K562 (cell line): ENCODE results near the gene DENND10.

ENCODE experiments used
- ATF3 ChIP-seq, 2 experiments: fragments of 450-650 bp in 1 of 2; sonication (generic) in 1 of 2; formaldehyde crosslinking in 1 of 2; IDR thresholded peaks in 1 of 2; conservative IDR thresholded peaks in 1 of 2; 2 replicates each; pipeline versions ENCODE4 v1.6.1 to v1.8.1; 2016 to 2023; ENCODE audit warnings: mild to moderate bottlenecking in 2 of 2, moderate library complexity in 2 of 2, inconsistent platforms in 1 of 2, missing genetic modification reagents in 1 of 2
- MXI1 ChIP-seq: IDR thresholded peaks from 2 replicates; pipeline ENCODE4 v1.6.1; 2011; ENCODE audit warnings: low read depth, mild to moderate bottlenecking, improper control_type of control experiment, low read length

DNA sequence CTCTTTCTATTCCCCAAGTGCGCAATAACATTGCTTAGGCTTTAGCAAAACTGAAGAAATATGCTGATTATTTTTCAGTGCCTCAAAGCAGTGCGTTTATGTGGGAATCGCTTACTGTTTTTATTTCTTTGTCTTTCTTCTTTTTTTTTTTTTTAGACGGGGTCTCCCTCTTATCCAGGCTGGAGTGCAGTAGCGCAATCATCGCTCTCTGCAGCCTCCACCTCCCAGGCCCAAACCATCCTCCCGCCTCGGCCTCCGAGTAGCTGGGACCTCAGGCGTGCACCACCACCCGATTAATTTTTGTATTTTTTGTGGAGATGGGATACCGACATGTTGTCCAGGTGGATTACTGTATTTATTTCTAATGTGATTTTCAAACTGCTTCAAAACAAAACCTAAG, 1.2 kb downstream of the DENND10 start:
- no peak for TF ChIP-seq MXI1
- TF ChIP-seq ATF3 (IDR thresholded peaks at IDR 0.05), result no peak
- TF ChIP-seq ATF3 (CRISPR knock-in tag; conservative IDR thresholded peaks at IDR 0.05), result no peak
